GM12891 (cell line): ENCODE data around the gene USP9X.

Source experiments
- PAX5 ChIP-seq: IDR thresholded peaks from 2 replicates; pipeline ENCODE4 v1.6.1; 2011; ENCODE audit warnings: low read length, moderate library complexity, mild to moderate bottlenecking; ENCODE audit not compliant: insufficient read depth, severe bottlenecking
- POLR2AphosphoS5 ChIP-seq: IDR thresholded peaks from 2 replicates; pipeline ENCODE4 v1.6.1; 2011; ENCODE audit warnings: low read depth, low read length, control low read depth
- POU2F2 ChIP-seq: IDR thresholded peaks from 2 replicates; pipeline ENCODE4 v1.6.1; 2011; ENCODE audit warnings: low read depth, mild to moderate bottlenecking, control low read depth, low read length, moderate library complexity
- SPI1 ChIP-seq: IDR thresholded peaks from 2 replicates; pipeline ENCODE4 v1.6.1; 2011; ENCODE audit warnings: low read depth, low read length, control low read depth

DNA sequence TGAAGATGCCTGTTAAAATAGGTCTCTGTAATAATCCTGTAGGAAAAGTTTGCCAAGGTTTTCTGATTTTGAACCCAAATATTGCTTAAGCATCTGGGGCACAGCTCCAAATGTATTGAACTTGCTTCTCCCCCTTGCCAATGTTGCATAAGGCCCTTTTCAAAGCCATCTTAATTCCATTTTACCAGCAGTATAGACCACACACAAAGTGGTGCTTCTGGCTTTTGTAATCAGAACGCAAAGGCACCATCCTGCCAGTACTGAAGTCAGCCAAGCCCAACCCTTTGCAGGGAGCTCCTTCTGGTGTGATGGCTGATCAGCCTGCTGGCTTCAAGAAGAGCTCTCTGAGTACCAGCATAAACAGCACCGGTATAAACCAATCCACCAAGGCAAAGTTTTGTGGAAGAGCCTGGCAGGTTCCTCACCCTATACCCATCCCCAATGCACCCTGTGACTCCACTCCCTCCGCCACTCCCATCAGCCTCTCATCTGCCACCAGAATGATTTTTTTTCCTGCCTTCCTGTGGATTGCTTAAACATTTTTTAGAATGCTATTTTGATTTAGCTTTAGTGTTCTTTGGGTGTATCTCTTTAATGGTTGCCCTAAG is 39.2 kb upstream of the USP9X start:
- TF ChIP-seq PAX5 = no peak
- no peak for TF ChIP-seq SPI1
- no peak for TF ChIP-seq POU2F2
- no peak for TF ChIP-seq POLR2AphosphoS5
